Colonic mucosa (tissue), 4 donors: ENCODE measurements around the gene ACAP3. TPM values are rescaled to one million over a fixed set of nuclear protein-coding genes. Genes with fewer than 3 reads are reported as not detected.
A peak's percentile ranks its signal among the peaks of the same experiment; 100 is the strongest.
"Not testable (repeated sequence)": the region's sequence is repeated elsewhere in the genome, so short reads cannot be mapped to it uniquely, and the experiment has no call there.

ENCODE experiments used
- DNase-seq: peaks from one replicate; pipeline ENCODE4 v3.0.0-alpha.2; 2020
- H3K27ac ChIP-seq: fragments of 200-600 bp; one replicate; pipeline ENCODE4 v1.8.0; 2021
- H3K27me3 ChIP-seq: fragments of 200-600 bp; one replicate; pipeline ENCODE4 v1.8.0; 2021
- H3K36me3 ChIP-seq: fragments of 200-600 bp; one replicate; pipeline ENCODE4 v1.8.0; 2021
- H3K4me1 ChIP-seq: fragments of 200-600 bp; one replicate; pipeline ENCODE4 v1.8.0; 2021; ENCODE audit warnings: mild to moderate bottlenecking
- H3K4me3 ChIP-seq: fragments of 200-600 bp; one replicate; pipeline ENCODE4 v1.8.0; 2021
- H3K9ac ChIP-seq, 2 donors: one replicate each; pipeline ENCODE4 v1.7.0; 2013; ENCODE audit warnings: control low read depth in 2 of 2, low read depth in 2 of 2, low read length in 2 of 2
- H3K9me3 ChIP-seq: fragments of 200-600 bp; one replicate; pipeline ENCODE4 v1.8.0; 2021
- CTCF ChIP-seq: fragments of 200-600 bp; IDR thresholded peaks from one replicate; pipeline ENCODE4 v1.8.0; 2022; ENCODE audit warnings: antibody characterized with exemption, mild to moderate bottlenecking
- intact Hi-C: fragments of 100-400 bp; cut with DNase I; formaldehyde crosslinking; loops from one replicate; pipeline ENCODE4 v1.14.1; 2022
- total RNA-seq, 2 donors: library from RNA; stranded (reverse); fragmentation: NEBNext Ultra II Directional in 1 of 2; extraction: Animal tissue kit (Norgen Biotek cat#: 25700) in 1 of 2; gene quantifications; one replicate each; pipeline ENCODE4 v1.2.1, GENCODE V29; 2021
- donor health status: healthy.
- donor health status: DM: no; HTN: no; CAD: no.
- donor health status: DM: no; HTN: no; CAD: no.

The ACAP3 gene
- total RNA-seq, 2 donors from 2014 or later: 34.1 to 68.1 TPM

GRCh38 chr1:1317420-1317819 lies 9.7 kb upstream of the ACAP3 start:
- no peaks in the 10 kb centered on the region for H3K27me3 ChIP-seq
- H3K9ac ChIP-seq: no peak overlapping the region
- no peak for DNase-seq
- intact Hi-C loops: no loop called here
- H3K4me3 ChIP-seq: no peak overlapping the region
- no peaks in the 10 kb centered on the region for H3K9me3 ChIP-seq
- no peaks in the 10 kb centered on the region for H3K4me1 ChIP-seq
- H3K27ac ChIP-seq: peak overlapping the region; percentile 44
- H3K36me3 ChIP-seq: no peaks in the 10 kb centered on the region
- no peak for TF ChIP-seq CTCF

GRCh38 chr1:1316199-1316598 lies 8.5 kb upstream of the ACAP3 start:
- H3K9ac ChIP-seq, intact Hi-C loops, H3K27ac ChIP-seq, H3K4me3 ChIP-seq, H3K27me3 ChIP-seq, H3K9me3 ChIP-seq, DNase-seq, H3K4me1 ChIP-seq, H3K36me3 ChIP-seq: not testable (repeated sequence)

- no peaks in the 10 kb centered on the region for H3K9me3 ChIP-seq
- no peak overlapping the region for H3K4me3 ChIP-seq
- TF ChIP-seq CTCF: no peak
- H3K36me3 ChIP-seq: no peaks in the 10 kb centered on the region
- H3K27ac ChIP-seq: no peak overlapping the region
- no peak for DNase-seq
- H3K4me1 ChIP-seq: no peaks in the 10 kb centered on the region
- no peak overlapping the region for H3K9ac ChIP-seq
- no peaks in the 10 kb centered on the region for H3K27me3 ChIP-seq
- intact Hi-C loops: no loop called here
Measured at GRCh38 chr1:1315435-1315954, 7.8 kb upstream of the ACAP3 start.

GRCh38 chr1:1314678-1315335 lies 7.1 kb upstream of the ACAP3 start:
- Histone ChIP-seq H3K4me1 (no peaks in the 10 kb centered on the region), H3K27me3 (no peaks in the 10 kb centered on the region), H3K4me3 (no peak overlapping the region), H3K36me3 (no peaks in the 10 kb centered on the region), H3K27ac (no peak overlapping the region), H3K9me3 (no peaks in the 10 kb centered on the region), H3K9ac (no peak overlapping the region)
- intact Hi-C loops: no loop called here
- no peak for DNase-seq
- no peak for TF ChIP-seq CTCF

GRCh38 chr1:1314237-1314586 lies 6.5 kb upstream of the ACAP3 start:
- H3K9me3 ChIP-seq: no peaks in the 10 kb centered on the region
- no peak overlapping the region for H3K9ac ChIP-seq
- no peaks in the 10 kb centered on the region for H3K36me3 ChIP-seq
- no peaks in the 10 kb centered on the region for H3K27me3 ChIP-seq
- intact Hi-C loops: no loop called here
- H3K4me3 ChIP-seq: no peak overlapping the region
- no peak for TF ChIP-seq CTCF
- peaks cover 5% of the 10 kb centered on the region for H3K4me1 ChIP-seq
- H3K27ac ChIP-seq: no peak overlapping the region
- DNase-seq: no peak

- no peak for TF ChIP-seq CTCF
- Histone ChIP-seq H3K9me3 (no peaks in the 10 kb centered on the region), H3K27ac (no peak overlapping the region), H3K36me3 (no peaks in the 10 kb centered on the region), H3K27me3 (no peaks in the 10 kb centered on the region), H3K9ac (no peak overlapping the region), H3K4me3 (no peak overlapping the region), H3K4me1 (peaks cover 5% of the 10 kb centered on the region)
- DNase-seq: no peak
- intact Hi-C loops: no loop called here
Measured at GRCh38 chr1:1313500-1314236, 5.9 kb upstream of the ACAP3 start.
